ENCODE data around the gene HLTF.

- no peak for TF ChIP-seq CTCF (conservative IDR thresholded peaks at IDR 0.05; ENCODE audit: low read depth, low read length)
- TF ChIP-seq EZH2 (IDR thresholded peaks at IDR 0.05; ENCODE audit: borderline replicate concordance, low read depth, low read length, poor library complexity, severe bottlenecking): no peak
These were observed 9.2 kb upstream of the HLTF start for GRCh38 chr3:149095487-149095886.

Data from A673 (cell line).